ENCODE results near the gene STX18.
"Not testable (repeated sequence)": the region's sequence is repeated elsewhere in the genome, so short reads cannot be mapped to it uniquely, and the experiment has no call there.

Gene STX18

DNA sequence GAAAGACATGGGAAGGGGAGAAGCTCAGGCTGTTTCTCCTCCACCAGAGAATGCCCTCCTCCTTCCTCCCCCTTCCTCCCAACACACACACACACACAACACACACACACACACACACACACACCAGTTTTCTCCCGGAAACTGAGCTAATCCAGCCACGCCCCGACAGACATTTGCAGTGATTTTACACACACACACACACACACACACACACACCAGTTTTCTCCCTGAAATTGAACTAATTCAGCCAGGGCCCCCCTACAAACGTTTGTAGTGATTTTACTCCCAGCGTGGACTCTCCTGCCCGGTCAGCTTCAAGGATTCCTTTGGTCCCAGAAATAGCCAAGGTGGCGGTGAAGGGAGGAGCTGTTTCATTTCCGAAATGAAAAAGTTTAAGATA is 32.9 kb upstream of the STX18 start:
- H3K36me3 ChIP-seq: no peaks in the 10 kb centered on the region; the same call in 1 of the 2 replicates
- peak overlapping the region; percentile 45 for H3K4me3 ChIP-seq (ENCODE audit: low read depth, low read length)
- no peaks in the 10 kb centered on the region for H3K9me3 ChIP-seq (ENCODE audit: severe bottlenecking)
- TF ChIP-seq, protein P1, sequence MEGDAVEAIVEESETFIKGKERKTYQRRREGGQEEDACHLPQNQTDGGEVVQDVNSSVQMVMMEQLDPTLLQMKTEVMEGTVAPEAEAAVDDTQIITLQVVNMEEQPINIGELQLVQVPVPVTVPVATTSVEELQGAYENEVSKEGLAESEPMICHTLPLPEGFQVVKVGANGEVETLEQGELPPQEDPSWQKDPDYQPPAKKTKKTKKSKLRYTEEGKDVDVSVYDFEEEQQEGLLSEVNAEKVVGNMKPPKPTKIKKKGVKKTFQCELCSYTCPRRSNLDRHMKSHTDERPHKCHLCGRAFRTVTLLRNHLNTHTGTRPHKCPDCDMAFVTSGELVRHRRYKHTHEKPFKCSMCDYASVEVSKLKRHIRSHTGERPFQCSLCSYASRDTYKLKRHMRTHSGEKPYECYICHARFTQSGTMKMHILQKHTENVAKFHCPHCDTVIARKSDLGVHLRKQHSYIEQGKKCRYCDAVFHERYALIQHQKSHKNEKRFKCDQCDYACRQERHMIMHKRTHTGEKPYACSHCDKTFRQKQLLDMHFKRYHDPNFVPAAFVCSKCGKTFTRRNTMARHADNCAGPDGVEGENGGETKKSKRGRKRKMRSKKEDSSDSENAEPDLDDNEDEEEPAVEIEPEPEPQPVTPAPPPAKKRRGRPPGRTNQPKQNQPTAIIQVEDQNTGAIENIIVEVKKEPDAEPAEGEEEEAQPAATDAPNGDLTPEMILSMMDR (IDR thresholded peaks at IDR 0.05; ENCODE audit: low read depth, low read length): no peak
- no peaks in the 10 kb centered on the region for H3K27me3 ChIP-seq (ENCODE audit: insufficient read depth, low read depth, severe bottlenecking)
- peak overlapping the region; percentile 72 for H3K27ac ChIP-seq
- DNase-seq: peak; percentile 46

GRCh38 chr4:4574052-4574451 is 32.2 kb upstream of the STX18 start:
- H3K9me3 ChIP-seq (ENCODE audit: severe bottlenecking): no peaks in the 10 kb centered on the region
- TF ChIP-seq, protein P1 (IDR thresholded peaks at IDR 0.05; ENCODE audit: low read depth, low read length): no peak
- no peak overlapping the region for H3K4me3 ChIP-seq (ENCODE audit: low read depth, low read length)
- DNase-seq: no peak
- no peaks in the 10 kb centered on the region for H3K27me3 ChIP-seq (ENCODE audit: insufficient read depth, low read depth, severe bottlenecking)
- no peaks in the 10 kb centered on the region; the same call in 1 of the 2 replicates for H3K36me3 ChIP-seq
- H3K27ac ChIP-seq: no peak overlapping the region

DNA sequence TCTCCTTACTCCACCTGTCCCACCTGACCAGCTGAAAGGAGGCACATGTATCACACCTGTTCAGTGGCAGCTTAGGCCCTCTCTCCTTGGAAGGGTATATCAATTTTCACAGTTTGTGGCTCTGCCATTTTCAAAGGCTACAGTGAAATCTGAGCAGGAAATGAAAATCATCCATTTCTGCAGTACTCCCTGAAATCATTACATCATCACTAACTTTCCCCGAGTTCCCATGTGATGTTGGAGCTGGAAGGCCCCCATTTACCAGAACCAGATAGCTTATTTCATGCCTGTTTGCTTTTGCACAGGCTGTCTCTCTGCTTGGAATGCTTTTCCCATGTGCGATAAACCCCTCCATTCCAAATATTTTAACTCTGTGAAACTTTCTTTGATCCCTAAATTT is 31.0 kb upstream of the STX18 start:
- DNase-seq: no peak
- Histone ChIP-seq H3K27me3 (ENCODE audit: insufficient read depth, low read depth, severe bottlenecking) (no peaks in the 10 kb centered on the region), H3K36me3 (no peaks in the 10 kb centered on the region; the same call in 1 of the 2 replicates), H3K9me3 (ENCODE audit: severe bottlenecking) (no peaks in the 10 kb centered on the region), H3K4me3 (ENCODE audit: low read depth, low read length) (no peak overlapping the region), H3K27ac (no peak overlapping the region)
- TF ChIP-seq, protein P1 (IDR thresholded peaks at IDR 0.05; ENCODE audit: low read depth, low read length): no peak

DNA sequence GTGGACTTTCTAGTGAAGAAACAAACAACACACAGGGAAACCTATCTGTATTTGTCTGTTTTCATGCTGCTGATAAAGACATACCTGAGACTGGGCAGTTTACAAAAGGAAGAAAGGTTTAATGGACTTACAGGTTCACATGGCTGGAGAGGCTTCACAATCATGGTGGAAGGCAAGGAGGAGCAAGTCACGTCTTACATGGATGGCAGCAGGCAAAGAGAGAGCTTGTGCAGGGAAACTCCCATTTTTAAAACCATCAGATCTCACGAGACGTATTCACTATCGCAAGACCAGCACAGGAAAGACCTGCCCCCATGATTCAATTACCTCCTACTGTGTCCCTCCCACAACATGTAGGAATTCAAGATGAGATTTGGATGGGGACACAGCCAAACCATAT is 28.0 kb upstream of the STX18 start:
- not testable (repeated sequence) for H3K27me3 ChIP-seq (ENCODE audit: insufficient read depth, low read depth, severe bottlenecking); H3K9me3 ChIP-seq (ENCODE audit: severe bottlenecking); H3K4me3 ChIP-seq (ENCODE audit: low read depth, low read length); H3K27ac ChIP-seq; H3K36me3 ChIP-seq; DNase-seq

- no peaks in the 10 kb centered on the region; the same call in 1 of the 2 replicates for H3K36me3 ChIP-seq
- H3K9me3 ChIP-seq (ENCODE audit: severe bottlenecking): no peaks in the 10 kb centered on the region
- no peak for DNase-seq
- no peak overlapping the region for H3K4me3 ChIP-seq (ENCODE audit: low read depth, low read length)
- TF ChIP-seq, protein P1 (IDR thresholded peaks at IDR 0.05; ENCODE audit: low read depth, low read length): no peak
- H3K27me3 ChIP-seq (ENCODE audit: insufficient read depth, low read depth, severe bottlenecking): no peaks in the 10 kb centered on the region
- H3K27ac ChIP-seq: no peak overlapping the region
These were observed 27.1 kb upstream of the STX18 start for GRCh38 chr4:4568806-4569427.

- H3K27me3 ChIP-seq (ENCODE audit: insufficient read depth, low read depth, severe bottlenecking); H3K4me3 ChIP-seq (ENCODE audit: low read depth, low read length); H3K9me3 ChIP-seq (ENCODE audit: severe bottlenecking); DNase-seq; H3K27ac ChIP-seq; H3K36me3 ChIP-seq: not testable (repeated sequence)
- TF ChIP-seq, protein P1 (IDR thresholded peaks at IDR 0.05; ENCODE audit: low read depth, low read length): 0 out of 2 replicates have a peak, but pooled peaks have one; percentile 17
These were observed 24.5 kb upstream of the STX18 start for GRCh38 chr4:4566359-4566758.

Data from WERI-Rb-1 (cell line).